Loucy (cell line): ENCODE data around the gene IL5.
"Not testable (repeated sequence)": the region's sequence is repeated elsewhere in the genome, so short reads cannot be mapped to it uniquely, and the experiment has no call there.

Source experiments
- H2AFZ ChIP-seq: fragments of 200-600 bp; sonication (generic); 2 replicates; pipeline ENCODE4 v1.6.0; 2016; ENCODE audit warnings: antibody characterized with exemption, mild to moderate bottlenecking, low read length, moderate library complexity
- H3F3A ChIP-seq: fragments of 200-600 bp; 2 replicates; pipeline ENCODE4 v1.6.0; 2016; ENCODE audit warnings: antibody characterized with exemption, low read depth, mild to moderate bottlenecking
- H3K27me3 ChIP-seq: fragments of 200-600 bp; sonication (generic); 2 replicates; pipeline ENCODE4 v1.6.1; 2014; ENCODE audit warnings: low read length, mild to moderate bottlenecking; ENCODE audit not compliant: insufficient read depth, poor library complexity, severe bottlenecking
- H3K36me3 ChIP-seq: fragments of 200-600 bp; sonication (generic); 2 replicates; pipeline ENCODE4 v1.6.1; 2016; ENCODE audit warnings: low read length; ENCODE audit not compliant: insufficient read depth
- H3K4me1 ChIP-seq: fragments of 200-600 bp; sonication (generic); 2 replicates; pipeline ENCODE4 v1.5.1; 2014; ENCODE audit warnings: low read length, mild to moderate bottlenecking; ENCODE audit not compliant: insufficient read depth, poor library complexity, severe bottlenecking
- H3K4me2 ChIP-seq: fragments of 200-600 bp; sonication (generic); 2 replicates; pipeline ENCODE4 v1.6.0; 2014; ENCODE audit warnings: antibody characterized with exemption, low read length, low read depth, mild to moderate bottlenecking; ENCODE audit not compliant: poor library complexity, severe bottlenecking
- H3K4me3 ChIP-seq: fragments of 200-600 bp; sonication (generic); 2 replicates; pipeline ENCODE4 v1.5.1; 2014; ENCODE audit warnings: low read length, mild to moderate bottlenecking, mixed read lengths; ENCODE audit not compliant: poor library complexity, severe bottlenecking
- H3K79me2 ChIP-seq: fragments of 200-600 bp; sonication (generic); 2 replicates; pipeline ENCODE4 v1.6.1; 2014; ENCODE audit warnings: low read length; ENCODE audit not compliant: insufficient read depth
- H3K9ac ChIP-seq: fragments of 200-600 bp; sonication (generic); 2 replicates; pipeline ENCODE4 v1.6.0; 2014; ENCODE audit warnings: mild to moderate bottlenecking, low read depth, low read length, moderate library complexity; ENCODE audit not compliant: poor library complexity, severe bottlenecking
- H3K9me2 ChIP-seq: fragments of 200-600 bp; sonication (generic); replicated peaks from 2 replicates; pipeline ENCODE4 v1.6.1; 2016; ENCODE audit warnings: low read depth, low read length, mixed read lengths
- H3K9me3 ChIP-seq: fragments of 200-600 bp; sonication (generic); 2 replicates; pipeline ENCODE4 v1.6.1; 2014; ENCODE audit warnings: mild to moderate bottlenecking, antibody characterized with exemption, low read length, low read depth; ENCODE audit not compliant: insufficient read depth
- H4K20me1 ChIP-seq: fragments of 200-600 bp; sonication (generic); 2 replicates; pipeline ENCODE4 v1.6.0; 2014; ENCODE audit warnings: antibody characterized with exemption, low read length, mild to moderate bottlenecking; ENCODE audit not compliant: insufficient read depth, poor library complexity, severe bottlenecking
- CTCF ChIP-seq: fragments of 200-600 bp; sonication (generic); conservative IDR thresholded peaks from 2 replicates; pipeline ENCODE4 v1.5.1; 2014; ENCODE audit warnings: mild to moderate bottlenecking, antibody characterized with exemption, low read length
- EZH2phosphoT487 ChIP-seq: fragments of 200-600 bp; IDR thresholded peaks from 2 replicates; pipeline ENCODE4 v1.6.1; 2018; ENCODE audit warnings: antibody characterized with exemption, mild to moderate bottlenecking, moderate library complexity, borderline replicate concordance

IL5 gene

GRCh38 chr5:132556153-132556762, 12.9 kb upstream of the IL5 start:
- Histone ChIP-seq H3K4me1 (peaks cover 9% of the 10 kb centered on the region), H3K9me3 (no peaks in the 10 kb centered on the region), H3K27me3 (no peaks in the 10 kb centered on the region), H3K36me3 (no peaks in the 10 kb centered on the region), H3K9me2 (no peaks in the 10 kb centered on the region), H3K4me2 (peak overlapping the region; percentile 84), H3K79me2 (peaks cover 32% of the 10 kb centered on the region), H2AFZ (peak overlapping the region; percentile 85), H3F3A (peaks cover 10% of the 10 kb centered on the region; the same call in 1 of the 2 replicates), H3K9ac (peak overlapping the region; percentile 88), H3K4me3 (peak overlapping the region; percentile 92), H4K20me1 (peaks cover 7% of the 10 kb centered on the region)
- TF ChIP-seq CTCF (no peak), EZH2phosphoT487 (no peak)

- Histone ChIP-seq H3K9me2 (no peaks in the 10 kb centered on the region), H3K36me3 (no peaks in the 10 kb centered on the region), H3K79me2 (no peaks in the 10 kb centered on the region), H2AFZ (no peak overlapping the region), H3K4me2 (no peak overlapping the region), H4K20me1 (no peaks in the 10 kb centered on the region), H3K4me3 (no peak overlapping the region), H3F3A (no peaks in the 10 kb centered on the region; the same call in 1 of the 2 replicates), H3K9ac (no peak overlapping the region), H3K27me3 (no peaks in the 10 kb centered on the region), H3K9me3 (no peaks in the 10 kb centered on the region), H3K4me1 (no peaks in the 10 kb centered on the region)
- TF ChIP-seq CTCF: no peak
- no peak for TF ChIP-seq EZH2phosphoT487
Observed at GRCh38 chr5:132549576-132549975, 6.3 kb upstream of the IL5 start.

GRCh38 chr5:132548834-132549233, 5.5 kb upstream of the IL5 start:
- not testable (repeated sequence) for H3K4me2 ChIP-seq, H4K20me1 ChIP-seq, H3K27me3 ChIP-seq

DNA sequence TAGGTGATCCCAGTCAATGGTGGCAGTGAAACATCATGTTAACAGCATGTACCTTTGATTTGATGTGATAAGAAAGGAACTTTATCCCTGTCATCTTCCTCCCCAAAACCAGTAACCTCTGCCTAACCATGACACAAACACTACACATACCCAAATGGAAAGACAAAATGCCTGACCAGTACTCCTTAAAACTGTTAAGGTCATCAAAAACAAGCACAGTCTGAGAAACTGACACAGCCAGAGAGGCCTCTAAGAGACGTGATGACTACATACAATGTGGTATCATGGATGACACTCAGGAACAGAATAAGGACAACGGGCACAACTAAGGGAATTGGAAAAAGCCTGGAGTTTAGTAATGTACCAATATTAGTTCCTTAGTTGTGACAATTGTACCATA, 3.9 kb upstream of the IL5 start:
- Histone ChIP-seq H3K4me1 (no peaks in the 10 kb centered on the region), H3K79me2 (no peaks in the 10 kb centered on the region), H3K9me2 (no peaks in the 10 kb centered on the region), H3K9me3 (no peaks in the 10 kb centered on the region), H3K27me3 (no peaks in the 10 kb centered on the region), H4K20me1 (no peaks in the 10 kb centered on the region), H3F3A (no peaks in the 10 kb centered on the region), H3K4me3 (no peak overlapping the region), H3K4me2 (no peak overlapping the region), H3K36me3 (no peaks in the 10 kb centered on the region), H2AFZ (no peak overlapping the region), H3K9ac (no peak overlapping the region)
- TF ChIP-seq EZH2phosphoT487 (no peak), CTCF (no peak)

More at GRCh38 chr5:132548834-132549233, 5.5 kb upstream of the IL5 start:
- not testable (repeated sequence) for H2AFZ ChIP-seq, H3F3A ChIP-seq, H3K4me1 ChIP-seq, H3K9me3 ChIP-seq, H3K79me2 ChIP-seq, H3K4me3 ChIP-seq, H3K9ac ChIP-seq, H3K36me3 ChIP-seq, H3K9me2 ChIP-seq
